ENCODE data around the gene ORC5. TPM values are rescaled to one million over a fixed set of nuclear protein-coding genes. Genes with fewer than 3 reads are reported as not detected.

ORC5 gene
- total RNA-seq, 1 donor from 2014 or later, result 27.9 TPM

- Mint-ChIP-seq H3K4me3 (no peak overlapping the region), H3K27me3 (ENCODE audit: low read depth) (no peaks in the 10 kb centered on the region), H3K27ac (ENCODE audit: unreplicated experiment) (no peak overlapping the region), H3K4me1 (no peaks in the 10 kb centered on the region), H3K9me3 (peaks cover 6% of the 10 kb centered on the region), H3K36me3 (ENCODE audit: low read depth) (peaks cover 30% of the 10 kb centered on the region)
- no peak for DNase-seq (ENCODE audit: low read depth, low spot score)
- TF ChIP-seq, protein P1, sequence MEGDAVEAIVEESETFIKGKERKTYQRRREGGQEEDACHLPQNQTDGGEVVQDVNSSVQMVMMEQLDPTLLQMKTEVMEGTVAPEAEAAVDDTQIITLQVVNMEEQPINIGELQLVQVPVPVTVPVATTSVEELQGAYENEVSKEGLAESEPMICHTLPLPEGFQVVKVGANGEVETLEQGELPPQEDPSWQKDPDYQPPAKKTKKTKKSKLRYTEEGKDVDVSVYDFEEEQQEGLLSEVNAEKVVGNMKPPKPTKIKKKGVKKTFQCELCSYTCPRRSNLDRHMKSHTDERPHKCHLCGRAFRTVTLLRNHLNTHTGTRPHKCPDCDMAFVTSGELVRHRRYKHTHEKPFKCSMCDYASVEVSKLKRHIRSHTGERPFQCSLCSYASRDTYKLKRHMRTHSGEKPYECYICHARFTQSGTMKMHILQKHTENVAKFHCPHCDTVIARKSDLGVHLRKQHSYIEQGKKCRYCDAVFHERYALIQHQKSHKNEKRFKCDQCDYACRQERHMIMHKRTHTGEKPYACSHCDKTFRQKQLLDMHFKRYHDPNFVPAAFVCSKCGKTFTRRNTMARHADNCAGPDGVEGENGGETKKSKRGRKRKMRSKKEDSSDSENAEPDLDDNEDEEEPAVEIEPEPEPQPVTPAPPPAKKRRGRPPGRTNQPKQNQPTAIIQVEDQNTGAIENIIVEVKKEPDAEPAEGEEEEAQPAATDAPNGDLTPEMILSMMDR (conservative IDR thresholded peaks at IDR 0.05), result no peak
Measured at GRCh38 chr7:104133238-104133637, 74.6 kb downstream of the ORC5 start.

DNA sequence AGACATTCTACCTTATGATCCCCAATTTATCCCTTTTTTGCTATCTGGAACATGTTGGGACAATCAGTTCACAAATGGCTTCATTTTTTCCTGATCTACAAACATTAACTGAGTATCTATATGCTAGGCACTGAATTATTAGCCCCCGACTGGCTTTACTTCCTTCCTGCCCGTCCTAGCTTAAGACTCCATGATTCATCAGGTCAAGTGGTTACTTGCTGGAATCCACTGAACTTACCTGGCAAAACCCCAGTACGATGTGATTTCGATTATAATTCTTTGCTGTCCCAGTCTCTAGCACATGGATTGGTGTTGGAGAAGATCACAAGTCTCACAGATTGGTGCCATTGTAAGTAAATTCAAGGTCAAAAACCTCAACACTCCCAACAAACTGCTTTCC is 77.1 kb downstream of the ORC5 start:
- no peaks in the 10 kb centered on the region for H3K4me1 Mint-ChIP-seq
- TF ChIP-seq, protein P1 (conservative IDR thresholded peaks at IDR 0.05), result no peak
- no peaks in the 10 kb centered on the region for H3K27me3 Mint-ChIP-seq (ENCODE audit: low read depth)
- H3K4me3 Mint-ChIP-seq, result no peak overlapping the region
- DNase-seq (ENCODE audit: low read depth, low spot score), result no peak
- no peak overlapping the region for H3K27ac Mint-ChIP-seq (ENCODE audit: unreplicated experiment)
- H3K9me3 Mint-ChIP-seq, result peaks cover 6% of the 10 kb centered on the region
- peaks cover 28% of the 10 kb centered on the region for H3K36me3 Mint-ChIP-seq (ENCODE audit: low read depth)

DNA sequence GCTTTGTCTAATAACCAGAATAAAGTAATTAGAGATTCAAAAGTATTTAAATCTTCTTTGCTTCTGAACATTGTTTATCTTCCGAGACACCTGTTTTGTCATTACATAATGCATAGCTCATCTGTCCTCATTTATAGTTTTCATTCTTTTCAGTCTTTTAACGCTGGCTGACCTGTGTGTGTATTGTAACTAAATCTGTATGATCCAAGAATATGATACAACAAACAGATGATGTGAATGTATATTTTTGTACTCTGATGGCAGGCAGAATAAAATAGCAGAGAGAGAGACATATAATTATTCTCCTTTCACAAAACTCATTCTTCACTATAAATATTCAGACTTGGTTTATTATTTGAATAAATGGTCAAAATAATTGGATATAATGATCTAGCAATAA is 80.6 kb downstream of the ORC5 start:
- no peak overlapping the region for H3K27ac Mint-ChIP-seq (ENCODE audit: unreplicated experiment)
- no peaks in the 10 kb centered on the region for H3K4me1 Mint-ChIP-seq
- TF ChIP-seq, protein P1 (conservative IDR thresholded peaks at IDR 0.05), result no peak
- H3K4me3 Mint-ChIP-seq, result no peak overlapping the region
- H3K27me3 Mint-ChIP-seq (ENCODE audit: low read depth), result no peaks in the 10 kb centered on the region
- no peak for DNase-seq (ENCODE audit: low read depth, low spot score)
- H3K36me3 Mint-ChIP-seq (ENCODE audit: low read depth), result peaks cover 39% of the 10 kb centered on the region
- peaks cover 6% of the 10 kb centered on the region for H3K9me3 Mint-ChIP-seq

GRCh38 chr7:104126411-104126841 is 81.4 kb downstream of the ORC5 start:
- no peak overlapping the region for H3K27ac Mint-ChIP-seq (ENCODE audit: unreplicated experiment)
- no peaks in the 10 kb centered on the region for H3K4me1 Mint-ChIP-seq
- no peak overlapping the region for H3K4me3 Mint-ChIP-seq
- H3K9me3 Mint-ChIP-seq, result peaks cover 10% of the 10 kb centered on the region
- TF ChIP-seq, protein P1 (conservative IDR thresholded peaks at IDR 0.05), result no peak
- no peaks in the 10 kb centered on the region for H3K27me3 Mint-ChIP-seq (ENCODE audit: low read depth)
- no peak for DNase-seq (ENCODE audit: low read depth, low spot score)
- peaks cover 44% of the 10 kb centered on the region for H3K36me3 Mint-ChIP-seq (ENCODE audit: low read depth)

- TF ChIP-seq, protein P1 (conservative IDR thresholded peaks at IDR 0.05), result no peak
- no peaks in the 10 kb centered on the region for H3K4me1 Mint-ChIP-seq
- H3K36me3 Mint-ChIP-seq (ENCODE audit: low read depth), result peaks cover 36% of the 10 kb centered on the region
- no peaks in the 10 kb centered on the region for H3K27me3 Mint-ChIP-seq (ENCODE audit: low read depth)
- no peak for DNase-seq (ENCODE audit: low read depth, low spot score)
- H3K9me3 Mint-ChIP-seq, result peaks cover 6% of the 10 kb centered on the region
- no peak overlapping the region for H3K4me3 Mint-ChIP-seq
- no peak overlapping the region for H3K27ac Mint-ChIP-seq (ENCODE audit: unreplicated experiment)
Measured at GRCh38 chr7:104124893-104125477, 82.8 kb downstream of the ORC5 start.

Measured in neural crest cell (in vitro differentiated cells).